Kasumi-1 (cell line): ENCODE data around the gene TTC33.
"Not testable (repeated sequence)": the region's sequence is repeated elsewhere in the genome, so short reads cannot be mapped to it uniquely, and the experiment has no call there.

Source experiments
- DNase-seq, 2 experiments: peaks; one replicate each; lab custom pipeline; 2025; lab: John Stamatoyannopoulos, UW

TTC33 gene

DNA sequence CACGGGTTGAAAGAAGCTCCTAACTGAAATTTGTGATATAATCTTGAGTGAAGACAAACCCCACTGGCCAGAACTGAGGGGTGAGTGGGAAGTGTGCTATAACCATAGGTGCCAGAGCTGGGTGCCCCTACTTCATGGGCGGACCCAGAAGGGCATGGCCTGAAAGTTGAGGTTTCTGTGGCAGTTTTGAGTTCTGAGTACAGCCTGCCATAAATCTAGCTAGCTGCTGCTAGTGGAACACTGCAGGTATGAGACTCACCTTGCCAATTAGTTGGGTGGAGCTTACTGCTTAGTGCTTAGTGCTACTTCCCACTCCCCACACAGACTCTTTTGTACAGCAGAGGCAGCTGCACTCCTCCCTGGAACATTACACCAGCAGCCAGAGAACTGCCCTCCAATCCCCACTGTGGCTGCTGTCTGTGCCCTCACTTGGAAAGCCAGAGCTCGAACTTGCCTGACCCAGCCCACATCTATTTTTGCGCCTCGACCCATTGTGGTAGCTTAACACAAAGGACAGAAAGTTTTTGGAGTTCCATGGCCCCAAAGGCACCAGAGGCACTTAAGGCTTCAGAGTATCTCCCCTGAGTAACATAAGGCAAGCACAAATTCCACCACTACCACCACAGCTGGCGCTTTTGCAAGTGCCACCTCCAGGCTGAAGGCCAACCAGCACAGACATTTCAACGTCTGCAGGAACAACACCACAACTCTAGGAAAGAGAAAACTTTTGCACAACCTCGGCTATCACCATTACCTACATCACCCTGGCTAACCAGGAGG is 103.1 kb downstream of the TTC33 start:
- no peak for DNase-seq

- DNase-seq = no peak
Measured at GRCh38 chr5:40651201-40651600, 104.6 kb downstream of the TTC33 start.

- peak; percentile 32 to 41 for DNase-seq
Measured at GRCh38 chr5:40649463-40650030, 106.2 kb downstream of the TTC33 start.

DNA sequence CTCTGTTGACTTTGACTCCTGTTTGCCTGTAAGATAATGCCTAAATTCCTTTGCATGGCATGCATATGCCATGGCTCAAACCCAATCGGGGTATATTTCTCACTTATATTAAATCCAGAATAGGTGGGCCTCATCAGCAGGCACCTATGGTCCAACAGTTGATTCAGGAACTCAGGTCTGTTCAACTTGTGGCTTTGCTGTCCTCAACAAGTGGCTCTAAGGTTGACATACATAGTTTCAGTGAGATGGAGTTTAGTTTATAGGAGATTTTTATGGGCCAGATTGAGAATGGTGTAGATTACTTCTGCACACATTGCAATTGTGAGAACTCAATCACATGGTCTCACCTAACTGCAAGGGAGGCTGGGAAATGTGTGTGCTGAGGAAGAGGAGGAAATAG is 107.6 kb downstream of the TTC33 start:
- no peak for DNase-seq

- no peak for DNase-seq
Measured at GRCh38 chr5:40646266-40646665, 109.5 kb downstream of the TTC33 start.

- DNase-seq = not testable (repeated sequence)
Measured at GRCh38 chr5:40639531-40639930, 116.2 kb downstream of the TTC33 start.

DNA sequence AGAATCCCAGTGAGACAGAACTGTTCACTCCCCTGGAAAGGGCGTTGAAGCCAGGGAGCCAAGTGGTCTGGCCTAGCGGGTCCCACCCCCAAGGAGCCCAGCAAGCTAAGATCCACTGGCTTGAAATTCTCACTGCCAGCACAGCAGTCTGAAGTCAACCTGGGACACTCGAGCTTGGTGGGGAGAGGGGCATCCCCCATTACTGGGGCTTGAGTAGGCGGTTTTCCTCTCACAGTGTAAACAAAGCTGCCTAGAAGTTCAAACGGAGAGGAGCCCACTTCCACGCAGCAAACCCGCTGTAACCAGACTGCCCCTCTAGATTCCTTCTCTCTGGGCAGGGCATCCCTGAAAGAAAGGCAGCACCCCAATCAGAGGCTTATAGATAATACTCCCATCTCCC is 121.2 kb downstream of the TTC33 start:
- DNase-seq = no peak

GRCh38 chr5:40634154-40634553 is 121.6 kb downstream of the TTC33 start:
- no peak for DNase-seq

DNA sequence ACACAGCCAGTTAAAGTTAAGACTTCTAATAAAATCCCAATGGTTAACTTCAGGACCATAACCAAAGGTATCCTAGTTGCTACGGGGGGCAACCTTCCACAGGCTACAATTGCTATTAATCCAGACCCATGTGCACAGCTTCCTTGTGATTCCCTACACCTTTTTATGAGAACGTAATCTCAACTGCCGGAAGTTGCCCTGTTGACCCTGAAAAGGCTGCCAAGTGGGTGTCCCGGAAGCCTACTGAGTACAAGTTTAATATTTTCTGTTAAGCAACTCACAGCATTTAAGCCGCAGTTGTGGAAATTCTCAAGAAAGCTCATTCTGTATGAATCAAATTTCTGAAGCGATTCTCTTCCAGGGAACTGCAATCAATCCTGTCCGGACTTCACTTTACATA is 124.5 kb downstream of the TTC33 start:
- no peak for DNase-seq

GRCh38 chr5:40630126-40630525 is 125.6 kb downstream of the TTC33 start:
- DNase-seq = peak; percentile 84 to 85

DNA sequence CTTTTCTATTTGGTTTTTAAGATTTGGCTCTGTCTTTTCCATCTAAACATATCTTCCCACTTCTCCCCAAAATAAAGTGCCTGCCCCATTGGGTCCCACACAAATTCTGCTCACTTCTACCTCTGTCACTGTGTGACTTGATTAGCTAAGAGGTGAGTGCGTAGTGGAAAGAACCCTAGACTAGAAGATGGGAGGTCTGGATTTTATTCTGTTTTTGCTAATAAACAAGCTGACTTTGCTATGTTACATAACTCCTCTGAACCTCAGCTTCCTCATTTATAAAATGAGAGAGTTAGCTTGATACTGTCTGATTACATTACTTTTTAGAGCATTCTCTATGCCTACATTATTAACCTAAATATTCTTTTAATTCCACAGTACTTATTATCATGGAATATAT is 127.4 kb downstream of the TTC33 start:
- peak; percentile 89 to 90 for DNase-seq

- DNase-seq = no peak
Measured at GRCh38 chr5:40627706-40628105, 128.1 kb downstream of the TTC33 start.

GRCh38 chr5:40626801-40627200 is 129.0 kb downstream of the TTC33 start:
- no peak for DNase-seq

GRCh38 chr5:40623480-40624420 is 132.0 kb downstream of the TTC33 start:
- no peak for DNase-seq

- DNase-seq = no peak
Measured at GRCh38 chr5:40622463-40623252, 133.1 kb downstream of the TTC33 start.

DNA sequence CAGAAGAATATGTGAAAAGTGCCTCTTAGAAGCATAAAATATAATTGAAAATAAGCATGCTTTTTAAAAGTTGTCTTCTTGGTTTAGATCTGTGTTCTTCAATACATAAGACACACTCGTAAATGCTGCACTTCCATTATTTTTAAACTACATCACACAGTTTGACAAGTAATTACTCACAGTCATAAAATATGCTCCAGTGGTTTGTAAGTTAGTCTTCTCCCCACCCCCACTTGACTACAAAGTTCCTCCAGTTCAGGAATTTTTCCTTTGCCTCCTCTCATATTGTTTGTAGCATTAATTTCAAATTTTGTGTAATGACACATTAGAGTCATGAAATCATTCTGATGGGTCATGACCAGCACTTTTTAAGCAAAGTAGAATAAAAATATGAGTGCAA is 136.3 kb downstream of the TTC33 start:
- DNase-seq = no peak

GRCh38 chr5:40618926-40619325 is 136.8 kb downstream of the TTC33 start:
- DNase-seq = no peak

- peak; percentile 5 to 10 for DNase-seq
Measured at GRCh38 chr5:40616781-40617180, 139.0 kb downstream of the TTC33 start.

GRCh38 chr5:40615586-40616170 is 140.1 kb downstream of the TTC33 start:
- DNase-seq = peak; percentile 71 to 80

GRCh38 chr5:40614923-40615585 is 140.7 kb downstream of the TTC33 start:
- DNase-seq = no peak

- no peak for DNase-seq
Measured at GRCh38 chr5:40614466-40614865, 141.3 kb downstream of the TTC33 start.
